Measurements from ENCODE around the gene ABCC4. TPM values are rescaled to one million over a fixed set of nuclear protein-coding genes. Genes with fewer than 3 reads are reported as not detected.
"Not testable (repeated sequence)": the region's sequence is repeated elsewhere in the genome, so short reads cannot be mapped to it uniquely, and the experiment has no call there.

Gene ABCC4
- total RNA-seq, 1 donor from 2014 or later = 9.0 TPM

- no peak for DNase-seq
Measured at GRCh38 chr13:95231393-95231792, 69.9 kb downstream of the ABCC4 start.

- DNase-seq = no peak
Measured at GRCh38 chr13:95229855-95230254, 71.4 kb downstream of the ABCC4 start.

- no peak for DNase-seq
Measured at GRCh38 chr13:95228130-95228529, 73.1 kb downstream of the ABCC4 start.

- DNase-seq = no peak
Measured at GRCh38 chr13:95226932-95227695, 74.1 kb downstream of the ABCC4 start.

- no peak for DNase-seq
Measured at GRCh38 chr13:95226476-95226875, 74.8 kb downstream of the ABCC4 start.

- no peak for DNase-seq
Measured at GRCh38 chr13:95226050-95226449, 75.2 kb downstream of the ABCC4 start.

GRCh38 chr13:95224064-95224463, 77.2 kb downstream of the ABCC4 start:
- DNase-seq = no peak

- no peak for DNase-seq
Measured at GRCh38 chr13:95222733-95223018, 78.6 kb downstream of the ABCC4 start.

GRCh38 chr13:95221971-95222732, 79.1 kb downstream of the ABCC4 start:
- no peak for DNase-seq

- no peak for DNase-seq
Measured at GRCh38 chr13:95220611-95221010, 80.6 kb downstream of the ABCC4 start.

- DNase-seq = no peak
Measured at GRCh38 chr13:95217920-95218830, 83.1 kb downstream of the ABCC4 start.

- no peak for DNase-seq
Measured at GRCh38 chr13:95216182-95216581, 85.1 kb downstream of the ABCC4 start.

- DNase-seq = no peak
Measured at GRCh38 chr13:95212983-95213850, 88.0 kb downstream of the ABCC4 start.

- no peak for DNase-seq
Measured at GRCh38 chr13:95209109-95209508, 92.1 kb downstream of the ABCC4 start.

- DNase-seq = no peak
Measured at GRCh38 chr13:95207769-95208366, 93.4 kb downstream of the ABCC4 start.

GRCh38 chr13:95206116-95206515, 95.1 kb downstream of the ABCC4 start:
- DNase-seq = no peak

GRCh38 chr13:95204231-95204765, 97.0 kb downstream of the ABCC4 start:
- no peak for DNase-seq

GRCh38 chr13:95201814-95202651, 99.2 kb downstream of the ABCC4 start:
- no peak for DNase-seq

- not testable (repeated sequence) for DNase-seq
Measured at GRCh38 chr13:95200386-95200957, 100.8 kb downstream of the ABCC4 start.

GRCh38 chr13:95199896-95200295, 101.4 kb downstream of the ABCC4 start:
- DNase-seq = no peak
